ENCODE data around the gene SLIT2. TPM values are rescaled to one million over a fixed set of nuclear protein-coding genes. Genes with fewer than 3 reads are reported as not detected.

The SLIT2 gene
- total and polyA plus RNA-seq, 3 donors from 2014 or later: 5.5 to 11.4 (median 8.7) TPM

DNA sequence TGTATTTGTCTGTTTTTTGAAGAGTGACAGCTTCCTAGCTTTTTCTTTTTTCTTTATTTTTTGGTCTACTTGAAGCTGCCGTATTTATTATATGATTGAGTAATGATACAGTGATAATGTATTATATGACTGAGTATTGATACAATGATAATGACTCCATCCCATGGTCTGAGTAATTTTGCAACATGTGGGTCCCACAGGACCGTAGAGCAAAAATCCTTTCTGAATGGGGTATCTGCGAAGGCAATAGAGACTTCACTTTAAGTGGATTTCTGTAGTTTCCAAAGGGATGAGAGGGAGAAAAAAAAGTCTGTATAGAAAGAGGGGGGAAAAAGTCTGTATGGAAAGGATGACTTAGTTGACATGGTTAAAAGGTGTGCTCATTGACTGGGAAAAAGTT, 41.0 kb downstream of the SLIT2 start:
- Histone ChIP-seq H3K4me3 (no peak overlapping the region), H3K9me3 (no peaks in the 10 kb centered on the region), H3K36me3 (ENCODE audit: low read depth, missing control alignments) (no peaks in the 10 kb centered on the region), H3K27ac (no peak overlapping the region), H3K4me1 (no peaks in the 10 kb centered on the region), H3K27me3 (no peaks in the 10 kb centered on the region)
- TF ChIP-seq POLR2A (IDR thresholded peaks at IDR 0.05): no peak
- TF ChIP-seq CTCF (IDR thresholded peaks at IDR 0.05): no peak
- DNase-seq: no peak
- intact Hi-C loops (cut with DNase I; ENCODE audit: low total_unique reads): no loop called here
- 91 to 93% methylated on average over 3 of the region's 3 CpGs for WGBS, 2 donors

DNA sequence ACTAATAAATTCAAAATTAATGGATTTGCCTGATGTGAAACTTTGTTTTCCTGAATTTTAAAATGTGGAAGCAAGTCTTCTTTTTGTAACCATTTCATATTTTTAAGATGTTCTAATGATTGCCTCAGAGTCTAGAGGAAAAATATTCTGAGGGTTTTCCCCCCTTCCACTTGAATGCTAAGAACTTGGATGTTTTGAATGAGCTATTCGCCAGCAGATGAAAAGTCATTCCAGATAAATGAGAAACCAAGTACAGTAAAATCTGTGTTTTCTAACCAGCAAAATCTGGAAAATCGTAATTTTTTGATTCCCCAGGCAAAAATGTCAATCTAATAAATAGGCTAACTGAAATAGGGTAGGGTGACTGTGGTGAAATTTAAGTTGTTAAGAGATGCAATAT, 45.6 kb downstream of the SLIT2 start:
- no peak for TF ChIP-seq CTCF (IDR thresholded peaks at IDR 0.05)
- intact Hi-C loops (cut with DNase I; ENCODE audit: low total_unique reads): no loop called here
- no peak overlapping the region for H3K4me3 ChIP-seq
- H3K27me3 ChIP-seq: no peaks in the 10 kb centered on the region
- H3K27ac ChIP-seq: no peak overlapping the region
- H3K4me1 ChIP-seq: no peaks in the 10 kb centered on the region
- DNase-seq: no peak
- no peaks in the 10 kb centered on the region for H3K36me3 ChIP-seq (ENCODE audit: low read depth, missing control alignments)
- WGBS, 2 donors: 59 to 67% methylated on average over 2 of the region's 2 CpGs
- H3K9me3 ChIP-seq: no peaks in the 10 kb centered on the region

DNA sequence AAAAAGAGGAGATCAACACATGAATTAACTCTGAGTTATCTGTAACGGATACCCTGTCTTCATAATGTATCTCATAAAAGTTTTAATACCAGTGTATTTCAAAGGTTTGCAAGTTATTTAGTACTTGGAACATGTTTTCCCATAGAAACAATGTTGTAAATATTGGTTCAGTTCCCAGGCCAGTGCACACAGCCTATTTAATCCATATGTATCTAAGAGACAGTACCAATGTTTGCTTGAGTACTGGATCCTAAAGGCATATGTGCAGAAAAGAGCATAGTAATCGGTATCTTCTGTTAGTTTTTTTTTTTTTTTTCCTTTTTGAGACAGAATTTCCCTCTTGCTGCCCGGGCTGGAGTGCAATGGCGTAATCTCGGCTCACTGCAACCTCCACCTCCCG, 46.1 kb downstream of the SLIT2 start:
- 90% methylated on average over 6 of the region's 6 CpGs for WGBS, 2 donors
- H3K36me3 ChIP-seq (ENCODE audit: low read depth, missing control alignments): no peaks in the 10 kb centered on the region
- DNase-seq: no peak
- no peaks in the 10 kb centered on the region for H3K9me3 ChIP-seq
- TF ChIP-seq CTCF (IDR thresholded peaks at IDR 0.05) (no peak), POLR2A (IDR thresholded peaks at IDR 0.05) (no peak)
- H3K4me3 ChIP-seq: no peak overlapping the region
- intact Hi-C loops (cut with DNase I; ENCODE audit: low total_unique reads): no loop called here
- no peak overlapping the region for H3K27ac ChIP-seq
- no peaks in the 10 kb centered on the region for H3K4me1 ChIP-seq
- no peaks in the 10 kb centered on the region for H3K27me3 ChIP-seq

DNA sequence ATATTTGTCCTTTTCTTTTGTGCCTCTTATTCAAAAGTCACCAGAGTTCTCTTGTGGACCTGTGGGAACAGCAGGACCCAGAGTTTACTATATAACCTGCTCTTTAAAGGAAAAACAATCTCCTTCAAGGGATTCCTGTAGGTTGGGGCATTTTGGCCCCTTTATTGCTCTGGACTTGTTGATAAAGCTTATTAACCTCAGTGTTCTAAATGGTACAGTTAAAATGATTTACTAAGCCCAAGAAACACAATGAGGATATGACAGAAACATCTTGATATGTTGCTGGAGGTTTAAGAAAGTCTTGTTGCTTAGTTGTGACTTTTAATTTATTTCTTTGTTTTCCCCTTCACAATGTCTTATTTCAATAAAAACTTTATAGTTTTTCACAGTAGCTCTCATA, 46.8 kb downstream of the SLIT2 start:
- no peaks in the 10 kb centered on the region for H3K4me1 ChIP-seq
- TF ChIP-seq CTCF (IDR thresholded peaks at IDR 0.05) (no peak), POLR2A (IDR thresholded peaks at IDR 0.05) (no peak)
- H3K36me3 ChIP-seq (ENCODE audit: low read depth, missing control alignments): no peaks in the 10 kb centered on the region
- DNase-seq: no peak
- intact Hi-C loops (cut with DNase I; ENCODE audit: low total_unique reads): no loop called here
- H3K4me3 ChIP-seq: no peak overlapping the region
- no peak overlapping the region for H3K27ac ChIP-seq
- H3K9me3 ChIP-seq: no peaks in the 10 kb centered on the region
- no peaks in the 10 kb centered on the region for H3K27me3 ChIP-seq

DNA sequence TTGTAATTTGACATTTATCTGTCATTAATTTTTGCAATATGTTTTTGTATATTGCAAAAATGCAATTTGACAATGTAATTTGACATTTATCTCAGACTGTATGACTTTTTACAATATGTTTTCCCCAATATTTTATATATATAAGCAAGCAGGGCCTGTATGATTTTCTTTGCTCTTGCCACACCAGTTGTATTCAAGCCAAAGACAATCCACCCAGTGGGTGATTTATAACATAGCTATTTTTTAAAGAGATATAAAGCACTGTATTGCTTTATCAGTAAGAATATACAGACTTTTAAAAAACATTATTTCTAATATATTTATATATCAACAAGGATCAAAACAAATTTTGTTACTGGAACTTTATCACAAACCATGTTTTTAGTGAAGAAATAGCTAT, 47.3 kb downstream of the SLIT2 start:
- Histone ChIP-seq H3K4me3 (no peak overlapping the region), H3K27me3 (no peaks in the 10 kb centered on the region), H3K9me3 (no peaks in the 10 kb centered on the region), H3K36me3 (ENCODE audit: low read depth, missing control alignments) (no peaks in the 10 kb centered on the region), H3K27ac (no peak overlapping the region), H3K4me1 (no peaks in the 10 kb centered on the region)
- no peak for DNase-seq
- intact Hi-C loops (cut with DNase I; ENCODE audit: low total_unique reads): no loop called here
- no peak for TF ChIP-seq POLR2A (IDR thresholded peaks at IDR 0.05)
- no peak for TF ChIP-seq CTCF (IDR thresholded peaks at IDR 0.05)

Data from testis (tissue), 3 donors.